Hippocampal formation (tissue), 2 donors: Measurements from ENCODE around the gene MRTFB.

Source experiments
- DNase-seq, 2 donors: peaks; one replicate each; lab custom pipeline; 2025; lab: John Stamatoyannopoulos, UW

The MRTFB gene

GRCh38 chr16:14285513-14286367 lies 214.6 kb downstream of the MRTFB start:
- peak; percentile 85 to 86 for DNase-seq

- DNase-seq, result no peak
Observed at GRCh38 chr16:14286368-14287230, 215.5 kb downstream of the MRTFB start.

- DNase-seq, result no peak
Observed at GRCh38 chr16:14289692-14290340, 218.7 kb downstream of the MRTFB start.

GRCh38 chr16:14291286-14291685 lies 220.2 kb downstream of the MRTFB start:
- no peak for DNase-seq

- no peak for DNase-seq
Observed at GRCh38 chr16:14292051-14292825, 221.1 kb downstream of the MRTFB start.

- no peak for DNase-seq
Observed at GRCh38 chr16:14296663-14297062, 225.5 kb downstream of the MRTFB start.

GRCh38 chr16:14298374-14299122 lies 227.4 kb downstream of the MRTFB start:
- DNase-seq, result no peak

- DNase-seq, result peak; percentile 53 to 56
Observed at GRCh38 chr16:14300705-14301168, 229.6 kb downstream of the MRTFB start.

- DNase-seq, result no peak
Observed at GRCh38 chr16:14301169-14302030, 230.3 kb downstream of the MRTFB start.

GRCh38 chr16:14302031-14302398 lies 230.9 kb downstream of the MRTFB start:
- peak in 1 of 2 donors; percentile 29 for DNase-seq

- no peak for DNase-seq
Observed at GRCh38 chr16:14302399-14303181, 231.5 kb downstream of the MRTFB start.

- DNase-seq, result no peak
Observed at GRCh38 chr16:14303182-14303618, 232.1 kb downstream of the MRTFB start.

GRCh38 chr16:14303639-14304394 lies 232.7 kb downstream of the MRTFB start:
- DNase-seq, result no peak

GRCh38 chr16:14304891-14305460 lies 233.9 kb downstream of the MRTFB start:
- DNase-seq, result no peak

- no peak for DNase-seq
Observed at GRCh38 chr16:14306485-14307058, 235.5 kb downstream of the MRTFB start.

- no peak for DNase-seq
Observed at GRCh38 chr16:14307059-14307526, 236.0 kb downstream of the MRTFB start.
